Mucosa of rectum (tissue), 2 donors: ENCODE results near the gene CCNL2.

ENCODE experiments used
- H3K27ac ChIP-seq, 2 donors: one replicate each; pipeline ENCODE4 v1.7.0; 2013; ENCODE audit warnings: inconsistent platforms in 2 of 2, low read depth in 2 of 2, low read length in 2 of 2
- H3K27me3 ChIP-seq, 2 donors: one replicate each; pipeline ENCODE4 v1.7.0; 2013; ENCODE audit warnings: low read length in 2 of 2; ENCODE audit not compliant: control insufficient read depth in 2 of 2, insufficient read depth in 2 of 2
- H3K36me3 ChIP-seq, 2 donors: one replicate each; pipeline ENCODE4 v1.7.0; 2013; ENCODE audit warnings: low read length in 2 of 2; ENCODE audit not compliant: control insufficient read depth in 2 of 2, insufficient read depth in 2 of 2
- H3K4me1 ChIP-seq, 2 donors: one replicate each; pipeline ENCODE4 v1.7.0; 2013; ENCODE audit warnings: low read length in 2 of 2, mild to moderate bottlenecking in 1 of 2; ENCODE audit not compliant: control insufficient read depth in 2 of 2, insufficient read depth in 2 of 2
- H3K4me3 ChIP-seq, 2 donors: one replicate each; pipeline ENCODE4 v1.7.0; 2013; ENCODE audit warnings: low read length in 2 of 2
- H3K9ac ChIP-seq, 2 donors: one replicate each; pipeline ENCODE4 v1.7.0; 2013; ENCODE audit warnings: low read length in 2 of 2, low read depth in 1 of 2, mild to moderate bottlenecking in 1 of 2
- H3K9me3 ChIP-seq, 2 donors: one replicate each; pipeline ENCODE4 v1.7.0; 2013; ENCODE audit warnings: low read length in 2 of 2; ENCODE audit not compliant: control insufficient read depth in 2 of 2
- donor health status: healthy.
- donor health status: Normal muscosa, but diverticular disease.

The CCNL2 gene

DNA sequence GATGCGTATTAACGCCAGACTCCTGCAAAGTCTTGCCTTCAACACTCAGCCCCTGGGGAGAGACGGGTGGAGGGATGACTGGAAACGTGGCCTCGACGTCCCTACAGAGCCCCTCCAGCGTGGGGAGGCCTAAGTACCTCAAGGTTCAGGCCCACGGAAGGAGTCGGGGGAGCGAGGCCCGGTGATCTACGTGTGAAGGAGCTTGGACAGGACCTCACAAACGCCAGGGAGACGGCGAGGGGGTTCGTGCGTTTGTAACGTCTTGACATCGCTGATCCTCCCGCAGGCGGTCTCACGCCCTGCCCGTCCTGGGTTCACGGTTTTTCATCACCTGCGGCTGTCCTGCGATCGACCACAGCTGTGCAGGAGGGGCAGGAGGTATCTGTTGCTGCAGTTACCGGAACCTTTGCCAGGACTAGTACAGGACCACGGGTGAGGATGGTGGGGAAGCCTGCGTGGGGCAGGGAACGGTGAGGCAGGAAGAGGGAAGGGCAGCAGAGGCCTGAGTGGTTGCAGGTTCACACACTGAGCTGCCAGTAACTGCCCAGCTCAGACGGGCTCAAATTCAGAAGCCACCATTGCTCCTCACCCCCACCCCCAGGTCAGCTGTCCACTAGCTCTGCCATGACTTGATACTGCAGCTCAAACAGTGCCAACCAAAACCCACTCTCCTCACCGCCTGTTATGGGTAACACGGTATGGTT is 889 bp upstream of the CCNL2 start:
- H3K36me3 ChIP-seq, result peaks cover 38 to 44% of the 10 kb centered on the region in 2 donors
- peak overlapping the region; percentile 56 to 85 for H3K27ac ChIP-seq
- peaks cover 18 to 26% of the 10 kb centered on the region in 2 donors for H3K4me1 ChIP-seq
- peak overlapping the region; percentile 95 for H3K4me3 ChIP-seq
- no peaks in the 10 kb centered on the region for H3K27me3 ChIP-seq
- peak overlapping the region; percentile 90 to 91 for H3K9ac ChIP-seq
- no peaks in the 10 kb centered on the region for H3K9me3 ChIP-seq

DNA sequence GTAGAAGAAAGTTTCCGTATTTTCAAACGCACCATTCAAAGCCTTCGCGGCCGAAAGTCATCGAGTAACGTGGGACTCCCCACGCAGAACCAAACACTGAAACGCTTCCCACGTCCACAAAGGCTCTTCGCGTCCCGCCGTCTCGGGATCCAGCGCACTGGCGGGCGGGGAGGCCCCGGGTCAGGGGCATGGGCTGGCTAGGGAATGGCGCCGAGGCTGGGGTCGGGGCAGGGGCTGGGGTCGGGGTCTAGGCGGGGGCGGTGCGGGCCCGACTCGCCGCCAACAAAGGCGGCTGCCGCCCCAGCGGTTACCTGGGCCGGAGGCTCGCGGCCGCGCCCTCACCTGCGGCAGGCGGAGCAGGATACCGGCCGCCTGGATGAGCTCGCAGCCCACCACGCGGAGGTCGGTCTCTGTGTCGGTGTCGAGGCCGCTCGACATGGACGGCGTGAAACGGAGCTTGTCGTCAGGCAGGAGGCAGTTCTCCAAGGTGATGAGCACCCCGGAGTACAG is 403 bp downstream of the CCNL2 start:
- Histone ChIP-seq H3K9me3 (no peaks in the 10 kb centered on the region), H3K36me3 (peaks cover 41 to 44% of the 10 kb centered on the region in 2 donors), H3K27me3 (no peaks in the 10 kb centered on the region), H3K9ac (peak overlapping the region; percentile 78 to 84), H3K4me1 (peaks cover 18 to 26% of the 10 kb centered on the region in 2 donors), H3K27ac (peak overlapping the region; percentile 46 to 80), H3K4me3 (peak overlapping the region; percentile 82 to 92)

DNA sequence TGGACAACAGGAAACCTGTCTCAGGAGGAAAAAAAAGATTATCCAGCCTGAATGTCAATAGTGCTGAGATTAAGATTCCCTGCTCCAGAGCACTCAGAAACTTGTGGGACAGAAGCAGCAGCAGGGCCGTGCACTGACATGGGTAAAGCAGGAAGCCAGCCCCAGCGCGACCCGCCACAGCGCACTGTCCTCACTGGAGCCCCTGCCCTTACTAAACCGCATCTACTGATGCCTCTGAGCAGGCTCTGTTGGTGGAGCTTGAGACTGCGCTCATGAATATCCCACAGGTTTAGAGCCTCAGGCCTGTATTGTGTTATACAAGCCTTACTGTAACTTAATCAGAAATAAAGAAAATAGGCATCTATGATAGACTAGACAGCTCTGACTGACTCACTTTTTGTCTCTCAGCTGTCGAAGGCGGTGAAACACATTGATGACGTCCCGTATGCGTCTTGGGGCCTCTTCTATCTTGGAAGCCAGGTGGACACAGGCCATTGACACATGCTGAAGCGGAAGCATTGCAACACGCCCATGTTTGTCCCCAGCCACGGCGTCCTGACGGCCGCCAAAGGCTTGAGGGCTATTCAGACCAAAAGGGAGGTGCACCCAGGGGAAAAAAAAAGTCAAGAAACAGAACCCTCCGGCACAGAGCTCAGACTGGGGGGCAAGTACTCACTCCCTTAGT is 1.2 kb downstream of the CCNL2 start:
- Histone ChIP-seq H3K9me3 (no peaks in the 10 kb centered on the region), H3K4me1 (peaks cover 18 to 26% of the 10 kb centered on the region in 2 donors), H3K9ac (peak overlapping the region; percentile 78 to 84), H3K27ac (peak overlapping the region in 1 of 2 donors; percentile 80), H3K36me3 (peaks cover 46 to 49% of the 10 kb centered on the region in 2 donors), H3K4me3 (peak overlapping the region; percentile 82 to 92), H3K27me3 (no peaks in the 10 kb centered on the region)

DNA sequence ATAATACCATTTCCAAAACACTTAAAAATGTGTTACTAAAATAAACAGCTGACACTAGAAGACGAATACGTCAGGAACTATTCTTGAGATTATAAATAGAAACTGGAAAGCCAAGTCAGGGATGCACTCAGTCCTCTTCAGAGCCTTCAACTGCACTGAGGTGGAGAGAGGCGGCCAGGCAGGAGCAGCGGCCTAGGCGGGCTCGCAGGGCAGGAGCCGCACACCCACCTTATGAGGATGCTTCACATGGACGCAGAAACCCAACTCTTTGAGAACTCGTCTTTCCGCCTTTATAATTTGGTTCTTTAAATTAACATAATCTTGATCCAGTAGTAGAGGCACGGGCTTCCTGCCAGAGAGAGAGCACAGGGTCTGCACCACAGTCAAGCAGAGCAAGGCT is 4.0 kb downstream of the CCNL2 start:
- H3K4me1 ChIP-seq, result peaks cover 12 to 16% of the 10 kb centered on the region in 2 donors
- H3K36me3 ChIP-seq, result peaks cover 57 to 58% of the 10 kb centered on the region in 2 donors
- H3K27ac ChIP-seq, result no peak overlapping the region
- H3K27me3 ChIP-seq, result no peaks in the 10 kb centered on the region
- H3K9ac ChIP-seq, result no peak overlapping the region
- H3K4me3 ChIP-seq, result no peak overlapping the region
- H3K9me3 ChIP-seq, result no peaks in the 10 kb centered on the region

DNA sequence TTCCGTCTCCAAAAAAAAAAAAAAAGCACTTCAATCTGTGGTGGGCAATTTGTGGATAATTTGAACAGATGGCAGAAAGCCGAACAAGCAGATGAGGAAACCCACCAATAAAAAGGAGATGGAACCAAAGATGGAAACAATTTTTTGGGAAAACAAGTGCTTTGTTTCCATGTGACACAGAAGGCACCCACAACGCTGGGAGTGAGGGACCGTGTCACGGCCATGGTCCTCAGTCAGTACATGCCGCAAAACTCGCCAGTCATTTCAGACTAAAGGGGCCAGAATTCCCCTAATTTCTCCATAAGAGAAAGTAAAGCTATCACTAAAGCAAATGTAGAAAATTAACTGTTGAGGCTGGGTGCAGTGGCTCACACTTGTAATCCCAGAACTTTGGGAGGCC is 5.0 kb downstream of the CCNL2 start:
- Histone ChIP-seq H3K27me3 (no peaks in the 10 kb centered on the region), H3K36me3 (peaks cover 66 to 67% of the 10 kb centered on the region in 2 donors), H3K27ac (no peak overlapping the region), H3K4me3 (no peak overlapping the region), H3K9ac (no peak overlapping the region), H3K9me3 (no peaks in the 10 kb centered on the region), H3K4me1 (peaks cover 8 to 12% of the 10 kb centered on the region in 2 donors)

DNA sequence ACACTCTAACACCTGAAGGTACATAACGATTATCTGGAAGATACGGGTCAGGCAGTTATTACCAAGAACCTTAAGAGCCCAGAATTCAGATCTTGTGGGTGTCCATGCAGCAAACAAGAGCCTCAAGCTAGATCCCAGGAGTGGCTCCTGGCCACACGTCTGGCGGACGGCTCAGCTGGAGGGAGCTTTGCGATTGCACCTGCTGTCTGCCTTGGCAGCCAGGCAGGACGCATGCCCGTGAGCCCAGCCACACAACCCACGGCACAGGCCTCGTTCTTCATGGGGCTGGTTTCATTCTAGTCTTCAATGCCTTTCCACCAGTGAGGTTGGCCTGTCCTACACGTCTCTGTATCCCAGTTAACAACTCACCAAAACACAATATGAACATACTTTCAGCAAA is 5.7 kb downstream of the CCNL2 start:
- no peaks in the 10 kb centered on the region for H3K9me3 ChIP-seq
- H3K27me3 ChIP-seq, result no peaks in the 10 kb centered on the region
- no peak overlapping the region for H3K27ac ChIP-seq
- no peak overlapping the region for H3K4me3 ChIP-seq
- no peak overlapping the region for H3K9ac ChIP-seq
- peaks cover 8 to 11% of the 10 kb centered on the region in 2 donors for H3K4me1 ChIP-seq
- peaks cover 67 to 69% of the 10 kb centered on the region in 2 donors for H3K36me3 ChIP-seq

DNA sequence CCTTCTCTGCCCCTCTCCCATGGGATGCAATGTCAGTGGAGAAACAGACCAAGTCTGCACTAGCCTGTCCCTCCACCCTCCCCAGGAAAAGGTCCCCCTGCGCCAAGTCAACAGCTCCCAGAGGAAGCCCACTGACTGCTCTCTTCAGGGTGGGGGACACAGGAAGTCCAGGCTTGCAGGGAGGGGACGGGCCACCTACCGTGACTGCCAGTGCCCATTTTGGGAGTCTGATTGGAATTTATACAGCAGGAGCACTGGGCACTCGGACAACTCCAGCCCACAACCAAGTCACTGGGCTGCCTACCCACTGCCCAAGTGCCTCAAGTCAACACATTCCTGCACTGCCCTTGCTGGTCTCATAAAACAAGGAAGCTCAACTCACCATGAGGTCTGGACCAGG is 6.1 kb downstream of the CCNL2 start:
- no peak overlapping the region for H3K27ac ChIP-seq
- no peak overlapping the region for H3K4me3 ChIP-seq
- H3K4me1 ChIP-seq, result peaks cover 4 to 6% of the 10 kb centered on the region in 2 donors
- H3K36me3 ChIP-seq, result peaks cover 70 to 74% of the 10 kb centered on the region in 2 donors
- H3K9me3 ChIP-seq, result no peaks in the 10 kb centered on the region
- H3K9ac ChIP-seq, result no peak overlapping the region
- H3K27me3 ChIP-seq, result no peaks in the 10 kb centered on the region

DNA sequence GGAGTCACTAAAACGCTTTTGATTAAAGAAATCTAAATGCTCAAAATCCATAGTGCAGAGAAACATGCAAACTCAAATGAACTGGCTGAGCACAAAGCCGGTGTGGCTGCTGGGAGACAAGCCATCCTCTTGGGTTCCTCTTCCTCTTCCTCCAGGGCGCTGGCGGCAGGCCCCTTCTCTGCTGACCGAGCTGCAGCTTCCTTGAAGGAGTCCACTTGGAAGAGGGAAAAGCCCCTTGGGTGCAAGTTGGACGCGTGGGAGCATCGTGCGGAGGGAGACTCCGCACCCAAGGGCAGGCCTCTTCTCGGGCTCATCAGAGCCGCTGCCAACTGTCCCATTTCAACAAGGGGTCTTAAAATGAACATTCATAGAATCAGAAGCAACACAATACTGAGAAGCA is 7.9 kb downstream of the CCNL2 start:
- H3K27ac ChIP-seq, result no peak overlapping the region
- H3K9ac ChIP-seq, result no peak overlapping the region
- no peak overlapping the region for H3K4me3 ChIP-seq
- no peaks in the 10 kb centered on the region for H3K4me1 ChIP-seq
- peaks cover 76 to 84% of the 10 kb centered on the region in 2 donors for H3K36me3 ChIP-seq
- no peaks in the 10 kb centered on the region for H3K27me3 ChIP-seq
- H3K9me3 ChIP-seq, result no peaks in the 10 kb centered on the region

DNA sequence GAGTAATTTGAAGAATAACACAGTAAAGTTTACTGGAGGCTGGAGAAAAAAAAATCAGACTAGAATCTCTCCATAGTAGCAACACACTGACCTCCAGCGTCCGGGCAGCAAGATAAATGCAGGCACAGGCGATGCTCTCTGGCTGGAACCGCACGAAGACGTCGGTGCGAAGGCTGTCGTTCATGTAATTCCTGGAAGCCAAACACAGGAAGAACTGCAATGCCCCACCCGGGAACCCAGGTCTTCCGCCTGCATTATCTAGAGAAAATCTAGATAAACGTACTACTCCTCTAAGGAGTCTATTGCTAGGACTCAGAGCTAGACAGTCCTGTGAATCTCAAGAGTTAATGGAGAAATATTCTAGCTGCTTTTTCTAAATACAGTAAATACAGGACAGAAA is 8.5 kb downstream of the CCNL2 start:
- H3K27me3 ChIP-seq, result no peaks in the 10 kb centered on the region
- H3K4me3 ChIP-seq, result no peak overlapping the region
- no peaks in the 10 kb centered on the region for H3K4me1 ChIP-seq
- no peak overlapping the region for H3K9ac ChIP-seq
- no peaks in the 10 kb centered on the region for H3K9me3 ChIP-seq
- H3K27ac ChIP-seq, result no peak overlapping the region
- H3K36me3 ChIP-seq, result peaks cover 82 to 88% of the 10 kb centered on the region in 2 donors

DNA sequence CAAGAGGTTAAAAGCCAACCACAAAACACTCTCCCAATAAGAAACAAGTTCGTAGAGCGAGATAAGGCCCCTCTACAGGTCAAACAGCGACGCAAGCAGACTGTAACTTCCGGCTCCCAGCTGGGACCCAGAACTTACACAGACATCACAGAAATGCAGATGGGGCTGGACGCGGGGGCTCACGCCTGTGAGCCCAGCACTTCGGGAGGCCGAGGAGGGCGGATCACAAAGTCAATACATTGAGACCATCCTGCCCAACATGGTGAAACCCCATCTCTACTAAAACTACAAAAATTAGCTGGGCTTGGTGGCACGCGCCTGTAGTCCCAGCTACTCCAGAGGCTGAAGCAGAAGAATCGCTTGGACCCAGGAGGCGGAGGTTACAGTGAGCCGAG is 11.1 kb downstream of the CCNL2 start:
- Histone ChIP-seq H3K27ac (no peak overlapping the region), H3K27me3 (no peaks in the 10 kb centered on the region), H3K9ac (no peak overlapping the region), H3K4me1 (no peaks in the 10 kb centered on the region), H3K4me3 (no peak overlapping the region), H3K36me3 (peaks cover 61 to 69% of the 10 kb centered on the region in 2 donors), H3K9me3 (no peaks in the 10 kb centered on the region)
